ENCODE results near the gene TTC4. TPM values are rescaled to one million over a fixed set of nuclear protein-coding genes. Genes with fewer than 3 reads are reported as not detected.
A peak's percentile ranks its signal among the peaks of the same experiment; 100 is the strongest.
"Not testable (repeated sequence)": the region's sequence is repeated elsewhere in the genome, so short reads cannot be mapped to it uniquely, and the experiment has no call there.

The TTC4 gene
- total and polyA plus RNA-seq, 9 donors: 23.4 to 30.8 (median 25.3) TPM

GRCh38 chr1:54775828-54776721 lies 60.4 kb downstream of the TTC4 start:
- peaks cover 17% of the 10 kb centered on the region for H3K27me3 ChIP-seq (ENCODE audit: control insufficient read depth, insufficient read depth, low read length)
- H3K36me3 ChIP-seq (ENCODE audit: control insufficient read depth, insufficient read depth, low read length); DNase-seq; H3K27ac ChIP-seq (ENCODE audit: low read length); H3K9me3 ChIP-seq (replicated peaks; ENCODE audit: control insufficient read depth, low read depth, low read length); H3K4me1 ChIP-seq (ENCODE audit: control insufficient read depth, insufficient read depth, low read length); H3K4me3 ChIP-seq (ENCODE audit: low read length): not testable (repeated sequence)
- WGBS (ENCODE audit: insufficient coverage): 92% methylated on average over 4 of the region's 16 CpGs

- no peaks in the 10 kb centered on the region for H3K36me3 ChIP-seq (ENCODE audit: control insufficient read depth, insufficient read depth, low read length)
- DNase-seq: no peak
- 50% methylated on average over 2 of the region's 4 CpGs for WGBS (ENCODE audit: insufficient coverage)
- no peak overlapping the region for H3K27ac ChIP-seq (ENCODE audit: low read length)
- H3K4me3 ChIP-seq (ENCODE audit: low read length): no peak overlapping the region
- H3K9me3 ChIP-seq (replicated peaks; ENCODE audit: control insufficient read depth, low read depth, low read length): no peaks in the 10 kb centered on the region
- peaks cover 23% of the 10 kb centered on the region for H3K27me3 ChIP-seq (ENCODE audit: control insufficient read depth, insufficient read depth, low read length)
- peaks cover 5% of the 10 kb centered on the region for H3K4me1 ChIP-seq (ENCODE audit: control insufficient read depth, insufficient read depth, low read length)
These were observed 61.4 kb downstream of the TTC4 start for GRCh38 chr1:54777011-54777410.

GRCh38 chr1:54777431-54777830 lies 61.8 kb downstream of the TTC4 start:
- H3K36me3 ChIP-seq (ENCODE audit: control insufficient read depth, insufficient read depth, low read length): no peaks in the 10 kb centered on the region
- peaks cover 28% of the 10 kb centered on the region for H3K27me3 ChIP-seq (ENCODE audit: control insufficient read depth, insufficient read depth, low read length)
- H3K27ac ChIP-seq (ENCODE audit: low read length): no peak overlapping the region
- no peak overlapping the region for H3K4me3 ChIP-seq (ENCODE audit: low read length)
- WGBS (ENCODE audit: insufficient coverage): 66% methylated on average over 3 of the region's 4 CpGs
- no peak for DNase-seq
- H3K9me3 ChIP-seq (replicated peaks; ENCODE audit: control insufficient read depth, low read depth, low read length): no peaks in the 10 kb centered on the region
- peaks cover 5% of the 10 kb centered on the region for H3K4me1 ChIP-seq (ENCODE audit: control insufficient read depth, insufficient read depth, low read length)

GRCh38 chr1:54781023-54781723 lies 65.5 kb downstream of the TTC4 start:
- Histone ChIP-seq H3K4me1 (ENCODE audit: control insufficient read depth, insufficient read depth, low read length) (peaks cover 5% of the 10 kb centered on the region), H3K9me3 (replicated peaks; ENCODE audit: control insufficient read depth, low read depth, low read length) (no peaks in the 10 kb centered on the region), H3K4me3 (ENCODE audit: low read length) (no peak overlapping the region), H3K27ac (ENCODE audit: low read length) (no peak overlapping the region), H3K36me3 (ENCODE audit: control insufficient read depth, insufficient read depth, low read length) (no peaks in the 10 kb centered on the region), H3K27me3 (ENCODE audit: control insufficient read depth, insufficient read depth, low read length) (peaks cover 29% of the 10 kb centered on the region)
- DNase-seq: peak; percentile 20
- WGBS (ENCODE audit: insufficient coverage): 7% methylated on average over 72 of the region's 74 CpGs

- Histone ChIP-seq H3K27ac (ENCODE audit: low read length) (no peak overlapping the region), H3K27me3 (ENCODE audit: control insufficient read depth, insufficient read depth, low read length) (peaks cover 28% of the 10 kb centered on the region), H3K4me3 (ENCODE audit: low read length) (no peak overlapping the region), H3K9me3 (replicated peaks; ENCODE audit: control insufficient read depth, low read depth, low read length) (no peaks in the 10 kb centered on the region), H3K4me1 (ENCODE audit: control insufficient read depth, insufficient read depth, low read length) (peaks cover 5% of the 10 kb centered on the region), H3K36me3 (ENCODE audit: control insufficient read depth, insufficient read depth, low read length) (no peaks in the 10 kb centered on the region)
- WGBS (ENCODE audit: insufficient coverage): 92% methylated on average over 4 of the region's 6 CpGs
- DNase-seq: no peak
These were observed 66.5 kb downstream of the TTC4 start for GRCh38 chr1:54782156-54782555.

- DNase-seq: no peak
- H3K9me3 ChIP-seq (replicated peaks; ENCODE audit: control insufficient read depth, low read depth, low read length): no peaks in the 10 kb centered on the region
- peaks cover 27% of the 10 kb centered on the region for H3K27me3 ChIP-seq (ENCODE audit: control insufficient read depth, insufficient read depth, low read length)
- no peaks in the 10 kb centered on the region for H3K36me3 ChIP-seq (ENCODE audit: control insufficient read depth, insufficient read depth, low read length)
- WGBS (ENCODE audit: insufficient coverage): 82% methylated on average over 1 of the region's 2 CpGs
- H3K4me1 ChIP-seq (ENCODE audit: control insufficient read depth, insufficient read depth, low read length): peaks cover 5% of the 10 kb centered on the region
- H3K27ac ChIP-seq (ENCODE audit: low read length): no peak overlapping the region
- no peak overlapping the region for H3K4me3 ChIP-seq (ENCODE audit: low read length)
These were observed 66.9 kb downstream of the TTC4 start for GRCh38 chr1:54782588-54782987.

GRCh38 chr1:54784066-54784465 lies 68.4 kb downstream of the TTC4 start:
- Histone ChIP-seq H3K4me1 (ENCODE audit: control insufficient read depth, insufficient read depth, low read length) (peaks cover 5% of the 10 kb centered on the region), H3K36me3 (ENCODE audit: control insufficient read depth, insufficient read depth, low read length) (no peaks in the 10 kb centered on the region), H3K4me3 (ENCODE audit: low read length) (no peak overlapping the region), H3K9me3 (replicated peaks; ENCODE audit: control insufficient read depth, low read depth, low read length) (no peaks in the 10 kb centered on the region), H3K27me3 (ENCODE audit: control insufficient read depth, insufficient read depth, low read length) (peaks cover 23% of the 10 kb centered on the region), H3K27ac (ENCODE audit: low read length) (no peak overlapping the region)
- DNase-seq: no peak
- WGBS (ENCODE audit: insufficient coverage): no CpG with 5 or more reads among the region's 2 CpGs

GRCh38 chr1:54786778-54787177 lies 71.1 kb downstream of the TTC4 start:
- 88% methylated on average over 8 of the region's 8 CpGs for WGBS (ENCODE audit: insufficient coverage)
- DNase-seq: no peak
- Histone ChIP-seq H3K4me1 (ENCODE audit: control insufficient read depth, insufficient read depth, low read length) (peaks cover under 1% of the 10 kb centered on the region), H3K9me3 (replicated peaks; ENCODE audit: control insufficient read depth, low read depth, low read length) (peaks cover under 1% of the 10 kb centered on the region), H3K27ac (ENCODE audit: low read length) (no peak overlapping the region), H3K4me3 (ENCODE audit: low read length) (no peak overlapping the region), H3K27me3 (ENCODE audit: control insufficient read depth, insufficient read depth, low read length) (peaks cover 6% of the 10 kb centered on the region), H3K36me3 (ENCODE audit: control insufficient read depth, insufficient read depth, low read length) (no peaks in the 10 kb centered on the region)

- Histone ChIP-seq H3K4me1 (ENCODE audit: control insufficient read depth, insufficient read depth, low read length) (peaks cover 5% of the 10 kb centered on the region), H3K36me3 (ENCODE audit: control insufficient read depth, insufficient read depth, low read length) (no peaks in the 10 kb centered on the region), H3K27ac (ENCODE audit: low read length) (no peak overlapping the region), H3K4me3 (ENCODE audit: low read length) (no peak overlapping the region), H3K27me3 (ENCODE audit: control insufficient read depth, insufficient read depth, low read length) (no peaks in the 10 kb centered on the region), H3K9me3 (replicated peaks; ENCODE audit: control insufficient read depth, low read depth, low read length) (peaks cover 2% of the 10 kb centered on the region)
- DNase-seq: no peak
- 88% methylated on average over 6 of the region's 11 CpGs for WGBS (ENCODE audit: insufficient coverage)
These were observed 71.9 kb downstream of the TTC4 start for GRCh38 chr1:54787604-54788003.

- no peaks in the 10 kb centered on the region for H3K27me3 ChIP-seq (ENCODE audit: control insufficient read depth, insufficient read depth, low read length)
- DNase-seq: no peak
- H3K27ac ChIP-seq (ENCODE audit: low read length): no peak overlapping the region
- peaks cover 2% of the 10 kb centered on the region for H3K9me3 ChIP-seq (replicated peaks; ENCODE audit: control insufficient read depth, low read depth, low read length)
- no peaks in the 10 kb centered on the region for H3K36me3 ChIP-seq (ENCODE audit: control insufficient read depth, insufficient read depth, low read length)
- WGBS (ENCODE audit: insufficient coverage): 0% methylated on average over 1 of the region's 5 CpGs
- H3K4me3 ChIP-seq (ENCODE audit: low read length): no peak overlapping the region
- peaks cover 8% of the 10 kb centered on the region for H3K4me1 ChIP-seq (ENCODE audit: control insufficient read depth, insufficient read depth, low read length)
These were observed 72.8 kb downstream of the TTC4 start for GRCh38 chr1:54788459-54788858.
